Measurements from ENCODE around the gene ID4. TPM values are rescaled to one million over a fixed set of nuclear protein-coding genes. Genes with fewer than 3 reads are reported as not detected.

Gene ID4
- polyA plus RNA-seq, 2 of the 4 experiments (the other 2 are of a cell fraction) = 2.6 to 6.1 TPM

GRCh38 chr6:19851241-19852089 is 14.3 kb downstream of the ID4 start:
- ChIA-PET POLR2A (no interaction called here), CTCF (interaction anchor here (0.8 to 2.0 kb wide), 5 partner anchors 10 to 827 kb away, joined by 3 to 10 read pairs (median 4); partner anchors contain the start of gene ID4)
- ATAC-seq (peak; percentile 98 to 99), DNase-seq (ENCODE audit: low read depth in 1 of 2, low spot score in 1 of 2) (peak; percentile 72), FAIRE-seq (no peak)
- Histone ChIP-seq H3K27ac (peak overlapping the region; percentile 51 to 76), H3K4me3 (no peak overlapping the region), H3K4me2 (peak overlapping the region; percentile 73), H3K9me3 (no peaks in the 10 kb centered on the region), H3K4me1 (peaks cover 9% of the 10 kb centered on the region)
- peak; percentile 76 for TF ChIP-seq SMC3 (IDR thresholded peaks at IDR 0.05)
- TF ChIP-seq RAD21 (conservative IDR thresholded peaks at IDR 0.05 in 1 of 2, IDR thresholded peaks at IDR 0.05 in 1 of 2) = peak; percentile 91 to 95
- no peak for TF ChIP-seq REST (IDR thresholded peaks at IDR 0.05)
- TF ChIP-seq CTCF (IDR thresholded peaks at IDR 0.05) = peak; percentile 73
- 39% methylated on average over 10 of the region's 10 CpGs for WGBS (ENCODE audit: missing lambda C conversion rate)

DNA sequence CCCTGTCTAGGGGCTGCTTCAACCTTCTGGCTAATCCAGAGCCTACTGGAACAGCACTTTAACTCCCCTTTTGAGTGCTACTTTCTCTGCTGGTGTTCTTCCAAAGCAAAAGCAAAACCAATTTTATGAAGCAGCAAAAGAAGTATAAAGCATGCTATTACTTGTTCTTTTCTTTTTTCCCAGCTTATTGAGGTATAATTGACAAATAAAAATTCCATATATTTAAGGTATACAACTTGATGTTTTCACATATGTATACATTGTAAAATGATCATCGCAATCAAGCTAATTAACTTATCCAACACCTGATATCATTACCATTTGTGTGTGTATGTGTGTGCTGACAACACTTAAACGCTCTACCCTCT is 14.9 kb downstream of the ID4 start:
- 57% methylated on average over 2 of the region's 2 CpGs for WGBS (ENCODE audit: missing lambda C conversion rate)
- no peak for DNase-seq (ENCODE audit: low read depth in 1 of 2, low spot score in 1 of 2)

More for the DNA sequence above, 14.9 kb downstream of the ID4 start:
- no peak for FAIRE-seq
- ChIA-PET CTCF (interaction anchor here (0.6 to 2.0 kb wide), 7 partner anchors 9 to 861 kb away, joined by 3 to 10 read pairs (median 3); partner anchors contain the start of gene ID4), POLR2A (no interaction called here)
- Histone ChIP-seq H3K4me2 (peak overlapping the region; percentile 73; the same call in 2 of the 3 replicates), H3K4me1 (peaks cover 9% of the 10 kb centered on the region), H3K27ac (no peak overlapping the region), H3K4me3 (no peak overlapping the region), H3K9me3 (no peaks in the 10 kb centered on the region)
- TF ChIP-seq KDM5A (IDR thresholded peaks at IDR 0.05) (no peak), ZSCAN20 (CRISPR knock-in tag; IDR thresholded peaks at IDR 0.05) (no peak), MAX (IDR thresholded peaks at IDR 0.05) (no peak), KDM1A (IDR thresholded peaks at IDR 0.05; ENCODE audit: low read depth) (no peak), EHF (CRISPR knock-in tag; IDR thresholded peaks at IDR 0.05) (no peak), EP300 (IDR thresholded peaks at IDR 0.05) (no peak), SMC3 (IDR thresholded peaks at IDR 0.05) (no peak), TFCP2L1 (CRISPR knock-in tag; IDR thresholded peaks at IDR 0.05) (no peak), FOSB (CRISPR knock-in tag; IDR thresholded peaks at IDR 0.05) (no peak), ZNF302 (CRISPR knock-in tag; IDR thresholded peaks at IDR 0.05) (no peak), NFE2L2 (conservative IDR thresholded peaks at IDR 0.05; ENCODE audit: low read length) (no peak), FOSL2 (IDR thresholded peaks at IDR 0.05) (no peak), FOSL2 (CRISPR knock-in tag; IDR thresholded peaks at IDR 0.05) (no peak), JUN (IDR thresholded peaks at IDR 0.05) (no peak), CEBPB (IDR thresholded peaks at IDR 0.05) (no peak), RFX5 (IDR thresholded peaks at IDR 0.05) (no peak), CHD4 (IDR thresholded peaks at IDR 0.05; ENCODE audit: borderline replicate concordance) (no peak), HES2 (IDR thresholded peaks at IDR 0.05) (no peak)
- TF ChIP-seq, protein P1, sequence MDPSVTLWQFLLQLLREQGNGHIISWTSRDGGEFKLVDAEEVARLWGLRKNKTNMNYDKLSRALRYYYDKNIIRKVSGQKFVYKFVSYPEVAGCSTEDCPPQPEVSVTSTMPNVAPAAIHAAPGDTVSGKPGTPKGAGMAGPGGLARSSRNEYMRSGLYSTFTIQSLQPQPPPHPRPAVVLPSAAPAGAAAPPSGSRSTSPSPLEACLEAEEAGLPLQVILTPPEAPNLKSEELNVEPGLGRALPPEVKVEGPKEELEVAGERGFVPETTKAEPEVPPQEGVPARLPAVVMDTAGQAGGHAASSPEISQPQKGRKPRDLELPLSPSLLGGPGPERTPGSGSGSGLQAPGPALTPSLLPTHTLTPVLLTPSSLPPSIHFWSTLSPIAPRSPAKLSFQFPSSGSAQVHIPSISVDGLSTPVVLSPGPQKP (IDR thresholded peaks at IDR 0.05; ENCODE audit: low read depth, low read length) = no peak
- TF ChIP-seq, protein P2, sequence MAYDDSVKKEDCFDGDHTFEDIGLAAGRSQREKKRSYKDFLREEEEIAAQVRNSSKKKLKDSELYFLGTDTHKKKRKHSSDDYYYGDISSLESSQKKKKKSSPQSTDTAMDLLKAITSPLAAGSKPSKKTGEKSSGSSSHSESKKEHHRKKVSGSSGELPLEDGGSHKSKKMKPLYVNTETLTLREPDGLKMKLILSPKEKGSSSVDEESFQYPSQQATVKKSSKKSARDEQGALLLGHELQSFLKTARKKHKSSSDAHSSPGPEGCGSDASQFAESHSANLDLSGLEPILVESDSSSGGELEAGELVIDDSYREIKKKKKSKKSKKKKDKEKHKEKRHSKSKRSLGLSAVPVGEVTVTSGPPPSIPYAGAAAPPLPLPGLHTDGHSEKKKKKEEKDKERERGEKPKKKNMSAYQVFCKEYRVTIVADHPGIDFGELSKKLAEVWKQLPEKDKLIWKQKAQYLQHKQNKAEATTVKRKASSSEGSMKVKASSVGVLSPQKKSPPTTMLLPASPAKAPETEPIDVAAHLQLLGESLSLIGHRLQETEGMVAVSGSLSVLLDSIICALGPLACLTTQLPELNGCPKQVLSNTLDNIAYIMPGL (CRISPR knock-in tag; IDR thresholded peaks at IDR 0.05; ENCODE audit: borderline replicate concordance) = no peak
- ATAC-seq = no peak
